T1000 (cell line): Measurements from ENCODE around the gene NDUFV1.

Source experiments
- DNase-seq: peaks from one replicate; lab custom pipeline; 2025; ENCODE audit warnings: mixed read lengths; lab: John Stamatoyannopoulos, UW

The NDUFV1 gene

GRCh38 chr11:67640758-67641337 lies 34.1 kb downstream of the NDUFV1 start:
- no peak for DNase-seq

GRCh38 chr11:67641338-67642172 lies 34.8 kb downstream of the NDUFV1 start:
- no peak for DNase-seq

GRCh38 chr11:67642173-67643120 lies 35.7 kb downstream of the NDUFV1 start:
- DNase-seq, result no peak

- no peak for DNase-seq
Measured at GRCh38 chr11:67644042-67644441, 37.3 kb downstream of the NDUFV1 start.

- DNase-seq, result no peak
Measured at GRCh38 chr11:67644472-67645418, 38.0 kb downstream of the NDUFV1 start.

- no peak for DNase-seq
Measured at GRCh38 chr11:67645521-67646461, 39.1 kb downstream of the NDUFV1 start.

- DNase-seq, result no peak
Measured at GRCh38 chr11:67646535-67647336, 40.0 kb downstream of the NDUFV1 start.

GRCh38 chr11:67647471-67647870 lies 40.7 kb downstream of the NDUFV1 start:
- DNase-seq, result no peak

GRCh38 chr11:67648140-67648795 lies 41.5 kb downstream of the NDUFV1 start:
- DNase-seq, result no peak

GRCh38 chr11:67648796-67649613 lies 42.3 kb downstream of the NDUFV1 start:
- DNase-seq, result no peak

GRCh38 chr11:67649634-67650510 lies 43.1 kb downstream of the NDUFV1 start:
- no peak for DNase-seq

- DNase-seq, result no peak
Measured at GRCh38 chr11:67651976-67652781, 45.4 kb downstream of the NDUFV1 start.

- no peak for DNase-seq
Measured at GRCh38 chr11:67652965-67653845, 46.5 kb downstream of the NDUFV1 start.

- no peak for DNase-seq
Measured at GRCh38 chr11:67654225-67654624, 47.5 kb downstream of the NDUFV1 start.
